T-helper 9 cell (primary cell): Measurements from ENCODE around the gene LPP.

ENCODE experiments used
- DNase-seq: peaks from one replicate; pipeline ENCODE4 v3.0.0-alpha.2; 2020

Gene LPP

GRCh38 chr3:188170461-188171459 lies 16.8 kb downstream of the LPP start:
- peak; percentile 21 for DNase-seq

DNA sequence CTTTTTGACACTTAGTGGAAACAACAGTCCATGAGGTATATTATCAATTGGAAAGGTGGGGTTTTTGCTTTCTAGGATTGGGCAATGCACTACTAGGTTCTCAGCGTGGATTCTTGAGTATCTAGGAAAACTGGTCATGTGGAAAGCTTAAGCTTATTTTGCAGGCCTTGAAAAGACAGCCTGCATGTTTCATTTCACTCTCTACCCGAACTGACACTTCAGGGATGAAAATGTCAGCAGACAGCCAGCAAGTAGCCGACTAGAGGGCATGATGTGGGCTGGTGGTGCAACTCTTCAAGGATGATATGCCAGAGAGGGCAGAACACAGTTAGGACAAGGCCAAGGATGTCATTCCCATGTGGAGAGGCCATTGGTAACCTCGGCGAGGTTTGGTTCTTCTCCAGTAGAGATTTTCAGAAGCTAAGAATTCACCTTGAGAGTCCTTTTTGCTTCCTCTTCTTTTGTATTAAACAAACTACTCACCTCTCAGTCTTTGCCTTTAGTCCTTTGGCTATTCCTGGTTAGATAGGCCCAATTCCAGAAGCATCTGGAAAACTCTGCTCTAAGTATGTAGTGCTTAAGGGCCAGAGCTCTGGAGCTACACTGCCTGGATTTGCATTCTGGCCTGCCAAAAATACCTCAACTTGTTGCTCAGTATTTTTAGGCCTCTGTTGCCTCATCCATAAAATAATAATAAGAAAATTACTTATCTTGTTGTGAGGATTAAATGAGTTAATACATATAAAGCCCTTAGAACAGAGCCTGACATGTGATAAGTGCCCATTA lies 17.9 kb downstream of the LPP start:
- no peak for DNase-seq

GRCh38 chr3:188174317-188175044 lies 20.5 kb downstream of the LPP start:
- no peak for DNase-seq

DNA sequence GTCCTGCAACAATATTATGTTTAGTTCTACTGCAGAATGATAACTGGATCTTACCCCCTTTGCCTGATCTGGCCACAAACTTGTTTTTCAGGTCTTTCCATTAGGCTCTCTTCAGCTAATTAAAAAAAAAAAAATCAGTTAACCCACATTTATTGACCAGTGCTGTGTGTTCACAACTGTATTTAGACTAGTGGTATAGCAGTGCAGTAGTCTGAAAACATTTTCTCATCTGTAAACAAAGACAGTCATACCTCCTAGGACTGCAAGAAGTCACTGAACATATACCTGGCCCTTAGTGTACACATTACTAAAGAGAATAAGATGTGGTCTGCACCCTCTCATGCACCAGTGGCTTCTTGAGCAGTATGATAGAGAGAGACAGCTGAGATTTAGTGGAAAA lies 22.5 kb downstream of the LPP start:
- DNase-seq, result no peak

DNA sequence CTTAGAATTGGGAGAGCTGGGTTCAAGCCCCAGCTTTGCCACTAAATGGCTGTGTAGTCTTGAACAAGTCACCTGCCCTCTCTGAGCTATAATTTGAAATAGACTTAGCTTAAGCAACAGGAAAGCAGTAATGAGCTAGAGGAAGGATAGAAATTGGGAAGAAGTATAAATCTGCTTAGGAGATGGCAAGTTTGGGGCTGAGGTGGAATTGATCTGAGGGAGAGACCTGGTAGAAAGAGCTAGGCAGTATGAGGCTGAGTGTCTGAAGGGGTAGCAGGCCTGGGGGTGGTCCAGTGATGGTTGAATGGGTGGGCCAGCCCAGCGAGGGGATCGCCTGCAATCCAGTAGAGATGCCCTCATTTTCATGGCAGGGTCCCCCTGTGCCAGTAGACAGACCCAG lies 22.9 kb downstream of the LPP start:
- DNase-seq, result no peak

DNA sequence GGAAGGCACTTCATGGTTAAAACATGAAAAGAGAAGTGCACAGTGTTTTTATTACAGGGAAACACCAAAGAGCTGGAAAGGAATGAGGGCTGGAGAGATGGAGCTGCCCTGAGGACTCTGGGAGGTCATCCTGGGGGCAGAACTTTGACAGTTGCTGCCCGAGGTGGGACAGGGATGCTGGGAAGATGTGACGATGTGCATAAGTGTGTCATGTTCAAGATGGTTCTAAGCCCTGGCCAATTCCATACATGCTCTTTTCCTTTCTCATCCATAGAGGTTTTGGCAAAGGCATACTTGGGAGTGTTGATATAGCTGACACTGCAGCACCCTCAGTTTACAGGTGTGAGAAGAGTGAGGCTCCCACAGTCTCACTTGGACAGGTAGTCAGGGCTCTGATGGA lies 23.8 kb downstream of the LPP start:
- no peak for DNase-seq

- DNase-seq, result no peak
Observed at GRCh38 chr3:188178293-188178936, 24.5 kb downstream of the LPP start.

- no peak for DNase-seq
Observed at GRCh38 chr3:188179006-188179966, 25.3 kb downstream of the LPP start.

DNA sequence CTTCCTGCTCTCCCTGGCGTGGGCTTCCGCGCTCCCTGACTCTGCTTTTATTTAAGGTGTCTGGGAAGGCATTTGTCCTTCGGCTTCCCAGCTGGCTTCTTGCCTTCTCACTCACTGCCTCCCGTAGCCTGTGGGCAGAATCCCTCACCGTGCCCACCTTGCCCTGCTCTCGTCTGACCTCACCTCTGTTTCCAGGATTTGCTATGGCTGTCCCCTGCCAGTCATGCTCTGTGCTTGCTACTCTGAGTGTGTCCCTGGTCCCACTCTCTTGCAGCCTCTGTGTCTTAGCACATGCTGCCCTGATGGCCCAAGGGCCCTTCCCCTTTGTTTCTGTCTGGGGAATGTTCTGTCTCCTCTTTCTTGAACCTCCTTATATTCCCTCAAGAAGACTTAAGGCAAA lies 26.2 kb downstream of the LPP start:
- no peak for DNase-seq

DNA sequence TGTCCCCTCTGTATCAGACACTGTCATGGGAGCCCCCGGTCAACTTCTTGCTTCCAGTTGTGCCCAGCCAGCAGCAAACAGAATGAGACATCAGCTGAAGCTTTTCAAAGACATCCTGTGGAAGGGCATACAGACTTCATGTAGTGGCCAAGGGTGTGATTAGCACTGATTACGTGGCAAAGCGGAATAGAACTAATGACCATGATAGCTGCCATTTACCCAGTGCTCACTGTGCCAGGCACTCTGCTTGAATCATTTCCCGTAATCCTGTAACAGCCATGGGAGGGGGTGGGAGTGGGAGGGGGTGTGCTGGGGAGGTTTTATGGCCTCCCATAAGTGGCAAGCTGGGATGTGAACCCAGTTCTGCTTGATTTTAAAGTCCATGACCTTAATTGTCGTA lies 29.5 kb downstream of the LPP start:
- DNase-seq, result no peak

- no peak for DNase-seq
Observed at GRCh38 chr3:188184160-188184559, 30.2 kb downstream of the LPP start.

DNA sequence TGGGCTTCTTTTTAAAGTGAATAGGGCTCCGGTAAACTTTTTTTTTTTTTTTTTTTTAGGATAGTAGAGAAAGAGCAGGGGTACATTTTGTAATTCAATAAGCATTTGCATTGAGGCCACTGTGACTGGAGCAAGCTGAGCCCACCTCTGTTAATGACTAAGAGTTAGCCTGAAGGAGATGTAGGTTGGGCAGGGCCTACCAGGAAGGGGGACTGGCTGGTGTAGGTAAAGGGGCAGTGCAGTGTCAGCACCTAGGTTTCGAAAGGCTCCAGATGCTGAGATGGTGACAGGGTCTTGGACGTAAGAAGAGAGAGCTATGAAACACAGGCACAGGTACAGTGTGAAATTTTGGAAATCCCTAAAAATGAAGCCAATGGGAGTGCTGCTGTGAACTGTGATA lies 30.7 kb downstream of the LPP start:
- DNase-seq, result no peak

DNA sequence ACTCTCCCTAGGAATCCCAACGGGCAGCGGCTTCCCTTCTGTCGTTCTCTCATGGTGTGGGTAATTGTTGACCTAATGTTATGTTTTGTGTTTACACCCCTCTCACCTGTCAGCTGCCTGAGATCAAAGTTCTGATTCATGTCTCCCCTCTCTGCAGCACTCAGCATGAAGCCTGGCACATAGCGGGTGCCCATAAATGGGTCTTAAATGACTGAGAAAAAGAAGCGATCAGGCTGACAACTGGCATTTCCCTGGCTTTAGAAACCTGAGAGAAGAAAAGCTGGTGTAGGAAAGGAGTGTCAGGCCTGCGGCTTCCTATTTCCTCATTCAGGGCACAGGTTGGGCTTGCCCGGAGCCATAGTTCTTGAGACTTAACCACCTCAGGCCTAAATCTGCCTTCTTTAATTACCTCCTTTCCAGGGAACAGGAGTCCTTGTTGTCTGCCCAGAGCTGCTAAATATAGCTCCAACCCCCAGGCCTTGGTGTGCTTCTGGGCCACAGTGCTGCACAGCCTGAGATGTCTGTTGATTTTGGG lies 31.8 kb downstream of the LPP start:
- DNase-seq, result no peak

- DNase-seq, result no peak
Observed at GRCh38 chr3:188187053-188187452, 33.1 kb downstream of the LPP start.

- no peak for DNase-seq
Observed at GRCh38 chr3:188188911-188189310, 35.0 kb downstream of the LPP start.

DNA sequence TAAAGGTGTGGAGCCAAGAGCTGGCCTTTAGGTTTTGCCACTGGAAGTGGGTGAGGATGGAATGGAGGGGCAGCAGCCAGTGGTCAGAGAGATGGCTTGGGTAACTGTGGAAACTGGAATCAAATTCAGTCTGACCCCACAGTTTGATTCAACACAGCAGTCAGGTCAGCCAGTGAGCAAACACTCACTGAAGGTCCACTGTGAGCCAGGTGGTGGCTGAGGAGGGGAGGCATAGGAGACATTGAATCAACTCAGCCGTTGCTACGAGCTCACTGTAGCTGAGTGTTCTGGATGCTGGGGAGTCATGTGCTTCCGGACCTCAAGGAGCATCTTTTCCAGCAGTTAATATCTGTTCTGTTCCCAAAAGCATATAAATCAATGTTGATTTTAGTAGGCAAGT lies 37.5 kb downstream of the LPP start:
- no peak for DNase-seq

DNA sequence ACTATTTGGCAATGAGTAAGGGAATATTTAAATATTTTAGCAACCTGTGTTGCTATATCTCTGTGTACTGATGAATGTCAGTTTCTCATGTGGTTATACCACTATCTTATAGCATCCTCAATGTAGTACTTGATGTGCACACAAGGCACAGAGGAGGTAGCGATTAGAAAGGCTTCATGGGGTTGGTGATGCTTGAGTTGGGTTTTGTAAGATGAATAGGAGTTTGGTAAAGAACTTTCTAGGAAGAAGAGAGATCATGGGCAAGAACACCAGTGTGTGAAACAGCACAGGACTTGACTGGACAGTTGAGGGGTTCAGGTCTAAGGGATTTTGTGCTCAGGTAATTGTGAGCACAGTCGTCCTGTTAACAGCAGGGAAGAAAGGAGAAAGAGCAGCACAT lies 38.1 kb downstream of the LPP start:
- no peak for DNase-seq

- no peak for DNase-seq
Observed at GRCh38 chr3:188194332-188194731, 40.4 kb downstream of the LPP start.

- DNase-seq, result no peak
Observed at GRCh38 chr3:188196232-188196990, 42.5 kb downstream of the LPP start.

- DNase-seq, result no peak
Observed at GRCh38 chr3:188197388-188197847, 43.5 kb downstream of the LPP start.
